Measurements from ENCODE around the gene PRKCH.

Gene PRKCH

DNA sequence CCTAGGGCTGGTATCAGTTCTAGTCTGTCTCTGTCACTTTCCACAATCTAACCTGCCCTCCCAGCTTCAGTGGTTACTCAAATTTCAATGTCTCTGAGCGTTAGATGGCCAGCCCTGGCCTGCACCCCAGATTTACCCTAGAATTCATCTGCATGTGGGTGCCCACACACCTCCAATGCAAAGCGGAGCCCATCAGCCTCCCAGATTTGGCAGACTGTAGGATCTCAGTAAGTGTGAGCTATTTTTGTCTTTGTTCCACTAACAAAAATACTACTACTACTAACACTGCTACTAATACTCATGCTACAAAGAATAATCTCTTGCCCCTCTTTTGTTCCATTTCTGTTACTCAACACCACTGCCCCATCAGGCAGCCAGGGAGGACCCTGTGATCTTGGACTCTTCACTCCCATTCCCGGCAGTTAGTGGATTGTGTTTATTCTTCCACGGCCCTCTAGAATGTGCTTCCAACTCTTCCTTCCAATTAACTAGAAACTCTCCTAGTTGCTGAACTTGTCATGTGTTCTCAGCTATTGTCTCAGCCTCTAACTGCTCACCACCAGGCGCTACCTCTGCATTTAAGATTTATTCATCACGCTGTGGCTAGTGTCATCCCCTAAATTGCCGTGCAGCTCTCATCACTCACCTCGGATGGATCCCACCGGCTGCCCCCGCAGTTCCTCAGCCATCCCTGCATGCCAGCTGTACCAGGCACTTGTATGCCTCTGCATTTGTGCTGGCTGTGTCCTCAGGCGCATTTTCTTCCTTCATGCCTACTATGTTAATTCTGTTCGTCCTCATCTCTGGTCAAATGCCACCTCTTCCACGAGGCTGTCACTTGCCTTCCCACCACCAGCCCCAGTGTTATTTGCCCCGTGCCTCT lies 223.3 kb downstream of the PRKCH start:
- no peaks in the 10 kb centered on the region for H3K36me3 ChIP-seq (ENCODE audit: insufficient read depth, low read depth, low read length)
- no peak overlapping the region for H3K27ac ChIP-seq (ENCODE audit: low read length)
- no peaks in the 10 kb centered on the region for H3K27me3 ChIP-seq (ENCODE audit: insufficient read depth, low read length)
- H3K9ac ChIP-seq (ENCODE audit: low read depth, low read length), result no peak overlapping the region
- no peaks in the 10 kb centered on the region for H3K9me3 ChIP-seq (ENCODE audit: insufficient read depth, low read depth, low read length)
- H3K4me3 ChIP-seq (ENCODE audit: low read length), result no peak overlapping the region
- H3K4me1 ChIP-seq (ENCODE audit: insufficient read depth, low read length), result no peaks in the 10 kb centered on the region

DNA sequence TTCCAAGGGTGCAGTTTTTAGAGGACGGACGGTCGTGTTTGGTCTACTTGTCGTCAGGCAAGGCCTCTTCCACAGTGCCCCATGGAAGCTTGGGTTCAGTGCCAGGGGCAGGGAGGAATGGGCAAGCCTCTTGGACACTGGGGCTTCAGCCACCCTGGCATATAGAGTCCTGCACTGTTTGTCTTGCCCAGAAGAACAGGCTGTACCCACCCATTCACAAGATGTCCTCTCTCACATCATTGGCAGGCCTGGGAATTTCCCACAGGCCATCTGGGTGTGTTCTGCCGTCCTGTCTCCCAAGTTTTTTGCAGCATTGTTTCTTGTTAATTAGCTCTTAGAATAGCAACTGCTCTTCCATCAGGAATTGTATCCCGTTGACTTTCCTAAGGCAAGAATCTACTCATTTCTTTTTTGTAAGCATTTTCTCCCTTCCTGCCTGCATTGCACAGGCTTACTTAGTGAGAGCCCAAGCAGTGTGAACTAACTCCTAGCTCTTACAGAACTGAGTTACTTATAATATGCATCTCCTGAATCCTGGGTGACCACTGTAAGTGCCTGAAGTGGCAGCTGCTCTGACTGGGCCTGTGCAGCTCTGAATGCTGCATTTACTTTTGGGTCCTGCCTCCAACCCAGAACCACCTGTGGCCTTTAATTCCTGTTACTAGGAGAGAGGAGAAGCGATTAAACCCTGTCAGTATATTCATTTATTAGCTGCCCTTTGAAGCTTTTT lies 224.5 kb downstream of the PRKCH start:
- H3K9me3 ChIP-seq (ENCODE audit: insufficient read depth, low read depth, low read length), result no peaks in the 10 kb centered on the region
- H3K4me3 ChIP-seq (ENCODE audit: low read length), result no peak overlapping the region
- H3K4me1 ChIP-seq (ENCODE audit: insufficient read depth, low read length), result no peaks in the 10 kb centered on the region
- no peak overlapping the region for H3K27ac ChIP-seq (ENCODE audit: low read length)
- no peak overlapping the region for H3K9ac ChIP-seq (ENCODE audit: low read depth, low read length)
- no peaks in the 10 kb centered on the region for H3K27me3 ChIP-seq (ENCODE audit: insufficient read depth, low read length)
- H3K36me3 ChIP-seq (ENCODE audit: insufficient read depth, low read depth, low read length), result no peaks in the 10 kb centered on the region

DNA sequence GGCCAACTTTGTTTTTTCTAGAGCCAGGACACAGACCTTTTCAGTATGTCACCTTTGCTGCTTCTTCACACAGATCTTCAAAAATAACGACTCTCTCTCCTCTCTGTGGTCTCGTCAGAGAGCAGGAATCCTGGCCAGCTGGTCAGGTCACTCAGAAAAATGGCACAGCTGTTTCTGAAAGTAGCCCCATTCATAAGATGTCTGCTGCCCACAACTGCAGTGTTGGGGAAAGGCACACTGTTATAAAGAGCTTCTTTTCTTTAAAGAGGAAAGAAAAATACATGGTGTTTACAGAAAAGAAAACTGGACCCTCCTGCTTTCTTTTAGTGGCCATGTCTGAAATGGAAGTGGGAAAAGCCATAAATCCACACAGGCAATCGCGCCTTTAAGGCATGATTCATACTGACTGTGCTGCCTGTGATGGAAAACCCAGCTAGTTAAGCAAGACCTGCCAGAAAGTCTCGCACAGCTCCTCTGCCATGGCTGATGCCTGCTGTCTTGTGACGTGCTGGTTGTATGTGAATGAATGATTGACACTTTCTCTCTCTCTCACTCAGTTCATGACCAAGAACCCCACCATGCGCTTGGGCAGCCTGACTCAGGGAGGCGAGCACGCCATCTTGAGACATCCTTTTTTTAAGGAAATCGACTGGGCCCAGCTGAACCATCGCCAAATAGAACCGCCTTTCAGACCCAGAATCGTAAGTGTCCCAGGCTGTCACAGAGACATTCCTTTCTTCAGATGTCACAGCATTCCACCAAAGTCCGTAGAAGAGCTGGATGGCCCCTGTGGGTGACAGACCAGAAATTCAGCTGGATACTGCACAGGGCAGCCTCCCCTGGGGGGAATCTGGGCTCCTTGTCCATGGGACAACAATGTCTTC lies 226.0 kb downstream of the PRKCH start:
- no peak overlapping the region for H3K4me3 ChIP-seq (ENCODE audit: low read length)
- H3K36me3 ChIP-seq (ENCODE audit: insufficient read depth, low read depth, low read length), result no peaks in the 10 kb centered on the region
- H3K27me3 ChIP-seq (ENCODE audit: insufficient read depth, low read length), result no peaks in the 10 kb centered on the region
- no peaks in the 10 kb centered on the region for H3K9me3 ChIP-seq (ENCODE audit: insufficient read depth, low read depth, low read length)
- H3K4me1 ChIP-seq (ENCODE audit: insufficient read depth, low read length), result no peaks in the 10 kb centered on the region
- no peak overlapping the region for H3K27ac ChIP-seq (ENCODE audit: low read length)
- no peak overlapping the region for H3K9ac ChIP-seq (ENCODE audit: low read depth, low read length)

DNA sequence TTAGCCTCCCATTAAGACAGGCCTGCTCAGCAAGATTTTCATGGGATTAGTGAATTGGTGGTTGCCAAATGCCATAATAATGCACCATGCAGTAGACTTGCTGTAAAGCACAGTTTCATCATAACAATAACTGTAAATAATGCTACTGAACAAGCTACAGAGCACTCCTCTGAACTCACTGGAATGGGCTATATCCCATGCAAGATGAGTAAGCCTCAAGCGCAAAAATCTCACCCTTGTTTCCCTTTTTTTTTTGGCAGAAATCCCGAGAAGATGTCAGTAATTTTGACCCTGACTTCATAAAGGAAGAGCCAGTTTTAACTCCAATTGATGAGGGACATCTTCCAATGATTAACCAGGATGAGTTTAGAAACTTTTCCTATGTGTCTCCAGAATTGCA lies 228.0 kb downstream of the PRKCH start:
- Histone ChIP-seq H3K4me3 (ENCODE audit: low read length) (no peak overlapping the region), H3K36me3 (ENCODE audit: insufficient read depth, low read depth, low read length) (no peaks in the 10 kb centered on the region), H3K27me3 (ENCODE audit: insufficient read depth, low read length) (no peaks in the 10 kb centered on the region), H3K4me1 (ENCODE audit: insufficient read depth, low read length) (peaks cover 10% of the 10 kb centered on the region; the same call in 1 of the 2 replicates), H3K9ac (ENCODE audit: low read depth, low read length) (no peak overlapping the region), H3K9me3 (ENCODE audit: insufficient read depth, low read depth, low read length) (no peaks in the 10 kb centered on the region), H3K27ac (ENCODE audit: low read length) (no peak overlapping the region)

DNA sequence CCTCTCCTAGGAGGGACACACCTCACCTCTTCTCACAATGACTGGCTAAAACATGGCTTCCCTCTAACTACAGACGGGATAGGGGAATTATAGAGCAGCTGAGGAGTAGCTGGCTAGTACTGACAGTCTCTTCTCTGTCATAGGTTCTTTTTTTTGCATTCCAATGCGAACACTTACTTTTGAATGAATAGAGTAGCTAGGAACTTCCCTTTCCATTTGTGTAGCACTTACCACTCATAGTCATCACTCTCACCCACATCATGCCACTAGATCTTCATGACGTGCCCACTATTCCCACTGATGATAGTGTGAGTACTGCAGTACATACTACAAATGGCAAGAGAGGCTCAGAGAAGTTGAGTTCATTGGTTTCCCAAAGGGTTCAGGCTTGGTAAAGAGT lies 230.0 kb downstream of the PRKCH start:
- no peak overlapping the region for H3K27ac ChIP-seq (ENCODE audit: low read length)
- no peak overlapping the region for H3K4me3 ChIP-seq (ENCODE audit: low read length)
- peaks cover 10% of the 10 kb centered on the region; the same call in 1 of the 2 replicates for H3K4me1 ChIP-seq (ENCODE audit: insufficient read depth, low read length)
- no peak overlapping the region for H3K9ac ChIP-seq (ENCODE audit: low read depth, low read length)
- H3K9me3 ChIP-seq (ENCODE audit: insufficient read depth, low read depth, low read length), result no peaks in the 10 kb centered on the region
- no peaks in the 10 kb centered on the region for H3K27me3 ChIP-seq (ENCODE audit: insufficient read depth, low read length)
- H3K36me3 ChIP-seq (ENCODE audit: insufficient read depth, low read depth, low read length), result no peaks in the 10 kb centered on the region

DNA sequence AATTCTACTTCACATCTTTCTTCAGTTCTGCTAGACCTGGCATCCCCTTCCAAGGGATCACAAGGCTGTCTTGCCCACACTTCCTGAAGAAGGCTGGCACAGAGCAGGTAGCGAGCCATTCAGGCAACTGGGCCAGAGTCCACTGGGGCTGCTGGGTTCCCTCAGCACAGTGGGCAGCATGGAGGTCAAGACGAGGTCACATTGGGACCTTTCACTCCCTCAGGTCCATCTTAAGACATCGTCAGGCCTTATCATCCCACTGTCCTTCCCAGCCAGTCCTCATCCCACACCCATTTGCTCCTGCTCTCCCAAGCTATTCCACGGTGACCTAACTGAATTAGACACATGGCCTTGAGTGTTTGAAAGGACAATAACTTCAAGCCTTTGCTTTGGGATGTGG lies 230.9 kb downstream of the PRKCH start:
- H3K27ac ChIP-seq (ENCODE audit: low read length), result no peak overlapping the region
- H3K36me3 ChIP-seq (ENCODE audit: insufficient read depth, low read depth, low read length), result no peaks in the 10 kb centered on the region
- peaks cover 10% of the 10 kb centered on the region; the same call in 1 of the 2 replicates for H3K4me1 ChIP-seq (ENCODE audit: insufficient read depth, low read length)
- no peaks in the 10 kb centered on the region for H3K9me3 ChIP-seq (ENCODE audit: insufficient read depth, low read depth, low read length)
- H3K4me3 ChIP-seq (ENCODE audit: low read length), result no peak overlapping the region
- no peaks in the 10 kb centered on the region for H3K27me3 ChIP-seq (ENCODE audit: insufficient read depth, low read length)
- no peak overlapping the region for H3K9ac ChIP-seq (ENCODE audit: low read depth, low read length)

DNA sequence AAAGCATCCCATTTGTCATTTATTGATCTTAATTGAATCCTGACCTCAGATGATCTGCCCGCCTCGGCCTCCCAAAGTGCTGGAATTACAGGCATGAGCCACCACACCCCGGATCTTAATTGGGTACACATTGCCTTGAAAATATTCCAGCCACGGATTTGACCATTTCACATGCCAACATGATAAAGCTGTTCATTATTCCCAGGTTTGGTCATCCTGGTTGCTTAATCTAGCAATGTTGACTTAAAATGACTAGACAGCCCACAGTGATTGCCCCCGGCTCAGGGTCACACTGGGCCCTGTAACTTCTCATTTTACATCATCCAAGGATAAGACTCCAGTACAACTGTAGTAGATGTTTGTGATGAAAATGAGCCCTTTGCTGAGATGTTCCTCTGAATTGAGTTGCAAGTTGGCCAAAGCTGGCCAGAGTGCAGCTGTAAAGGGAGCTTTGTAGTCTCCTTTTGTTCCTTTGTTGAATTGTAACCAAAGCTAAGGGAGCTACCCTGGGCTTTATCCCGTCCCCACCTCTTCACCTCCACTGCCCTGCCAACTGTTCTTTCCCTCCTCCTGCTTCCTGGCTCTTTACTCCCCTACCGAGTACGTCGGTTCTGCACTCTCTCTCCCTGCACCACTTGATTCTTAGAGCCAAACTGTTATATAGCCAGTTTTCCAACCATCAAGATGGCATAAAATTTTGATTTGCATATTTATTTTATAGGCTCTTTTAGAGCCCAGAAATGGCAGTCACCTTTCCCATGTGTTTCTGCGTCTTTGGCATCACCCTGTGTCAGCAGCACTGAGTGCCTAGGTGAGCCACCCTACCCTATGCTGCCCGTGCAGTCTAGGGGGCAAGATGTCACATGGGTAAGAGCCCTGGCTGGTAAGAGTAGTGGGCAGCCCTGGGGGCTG lies 232.6 kb downstream of the PRKCH start:
- Histone ChIP-seq H3K4me1 (ENCODE audit: insufficient read depth, low read length) (peaks cover 10% of the 10 kb centered on the region; the same call in 1 of the 2 replicates), H3K9me3 (ENCODE audit: insufficient read depth, low read depth, low read length) (no peaks in the 10 kb centered on the region), H3K36me3 (ENCODE audit: insufficient read depth, low read depth, low read length) (no peaks in the 10 kb centered on the region), H3K9ac (ENCODE audit: low read depth, low read length) (no peak overlapping the region), H3K27me3 (ENCODE audit: insufficient read depth, low read length) (no peaks in the 10 kb centered on the region), H3K4me3 (ENCODE audit: low read length) (no peak overlapping the region), H3K27ac (ENCODE audit: low read length) (no peak overlapping the region)

DNA sequence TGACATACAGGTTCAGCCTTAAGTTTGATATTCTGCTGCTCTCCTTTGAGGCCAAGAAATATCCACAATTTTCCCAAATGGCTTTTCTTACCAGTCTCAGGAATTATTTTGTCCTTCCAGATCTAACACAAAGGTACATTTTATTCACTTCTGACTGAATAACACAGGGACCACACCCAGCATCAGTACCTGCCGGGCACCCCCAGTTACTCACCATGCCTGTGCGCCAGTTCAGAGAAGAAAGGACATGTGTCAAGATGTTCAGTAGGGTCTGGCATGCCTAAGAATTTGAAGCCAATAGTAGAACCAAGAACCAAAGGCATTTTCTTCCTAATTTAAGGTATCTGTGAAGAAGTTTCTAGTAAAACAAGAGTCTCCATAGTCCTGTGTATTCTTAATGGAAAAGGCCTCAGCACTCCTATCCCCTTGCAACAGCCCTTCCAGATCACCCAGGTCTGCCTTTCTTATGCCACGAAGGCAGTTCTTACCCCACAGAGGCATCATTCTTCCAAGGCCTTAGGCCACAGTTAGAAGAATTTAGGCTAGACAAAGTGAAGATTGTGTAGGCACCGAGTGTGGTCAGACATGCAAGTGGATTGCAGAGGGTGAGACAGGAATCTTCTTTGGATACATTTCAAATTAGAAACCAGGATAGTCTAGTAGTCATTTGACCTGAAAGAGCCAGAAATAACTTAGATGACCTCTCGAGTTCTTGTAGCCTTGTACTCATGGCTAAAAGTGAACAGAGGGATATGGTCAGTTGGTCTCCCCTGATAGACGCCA lies 233.9 kb downstream of the PRKCH start:
- Histone ChIP-seq H3K9me3 (ENCODE audit: insufficient read depth, low read depth, low read length) (no peaks in the 10 kb centered on the region), H3K27ac (ENCODE audit: low read length) (no peak overlapping the region), H3K9ac (ENCODE audit: low read depth, low read length) (no peak overlapping the region)

DNA sequence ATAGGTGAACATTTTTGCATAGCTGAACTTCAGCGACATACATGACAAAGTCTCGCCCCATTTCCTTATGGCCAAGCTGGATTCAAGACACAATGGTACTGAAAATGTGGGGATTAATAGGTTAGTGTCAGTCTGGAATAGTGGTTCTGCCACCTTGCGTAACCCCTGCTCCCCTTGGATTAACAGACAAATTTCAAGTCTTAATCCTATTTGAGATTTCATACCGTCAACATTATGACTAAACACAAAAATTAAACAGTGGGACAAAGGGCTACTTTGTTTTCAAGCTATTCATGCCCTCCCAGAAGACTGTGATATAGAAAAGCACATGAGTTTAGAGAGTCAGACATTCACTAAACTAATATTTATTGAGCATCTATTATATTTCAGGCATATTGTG lies 235.1 kb downstream of the PRKCH start:
- no peaks in the 10 kb centered on the region for H3K27me3 ChIP-seq (ENCODE audit: insufficient read depth, low read length)
- no peak overlapping the region for H3K27ac ChIP-seq (ENCODE audit: low read length)
- peaks cover 10% of the 10 kb centered on the region; the same call in 1 of the 2 replicates for H3K4me1 ChIP-seq (ENCODE audit: insufficient read depth, low read length)
- no peaks in the 10 kb centered on the region for H3K36me3 ChIP-seq (ENCODE audit: insufficient read depth, low read depth, low read length)
- no peaks in the 10 kb centered on the region for H3K9me3 ChIP-seq (ENCODE audit: insufficient read depth, low read depth, low read length)
- no peak overlapping the region for H3K9ac ChIP-seq (ENCODE audit: low read depth, low read length)
- H3K4me3 ChIP-seq (ENCODE audit: low read length), result no peak overlapping the region

More for the DNA sequence above, 233.9 kb downstream of the PRKCH start:
- Histone ChIP-seq H3K36me3 (ENCODE audit: insufficient read depth, low read depth, low read length) (no peaks in the 10 kb centered on the region), H3K27me3 (ENCODE audit: insufficient read depth, low read length) (no peaks in the 10 kb centered on the region), H3K4me1 (ENCODE audit: insufficient read depth, low read length) (peaks cover 10% of the 10 kb centered on the region; the same call in 1 of the 2 replicates), H3K4me3 (ENCODE audit: low read length) (no peak overlapping the region)

DNA sequence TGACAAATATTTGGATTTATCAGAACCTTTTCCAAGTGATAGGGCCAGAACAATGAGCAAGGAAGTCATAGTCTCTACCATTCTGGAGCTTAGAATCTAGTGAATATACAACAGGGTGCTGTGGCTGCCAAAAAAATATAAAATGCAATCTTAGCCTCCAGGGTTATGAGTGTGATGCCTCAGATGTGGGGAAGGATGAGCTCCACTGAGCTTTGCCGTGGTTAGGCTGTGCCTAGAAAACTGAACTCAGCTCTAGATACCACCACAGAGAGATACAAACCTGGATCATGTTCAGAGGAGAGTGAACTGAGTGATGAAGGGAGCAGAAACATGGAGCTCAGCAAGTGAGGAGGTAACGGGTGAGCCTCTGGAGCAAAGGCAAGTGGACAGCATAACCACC lies 235.9 kb downstream of the PRKCH start:
- Histone ChIP-seq H3K27ac (ENCODE audit: low read length) (no peak overlapping the region), H3K4me1 (ENCODE audit: insufficient read depth, low read length) (peaks cover 13% of the 10 kb centered on the region), H3K9me3 (ENCODE audit: insufficient read depth, low read depth, low read length) (no peaks in the 10 kb centered on the region), H3K27me3 (ENCODE audit: insufficient read depth, low read length) (no peaks in the 10 kb centered on the region), H3K9ac (ENCODE audit: low read depth, low read length) (no peak overlapping the region), H3K36me3 (ENCODE audit: insufficient read depth, low read depth, low read length) (no peaks in the 10 kb centered on the region), H3K4me3 (ENCODE audit: low read length) (no peak overlapping the region)

Measured in iPS-20b (cell line).